ENCODE data around the gene ASTN2.

DNA sequence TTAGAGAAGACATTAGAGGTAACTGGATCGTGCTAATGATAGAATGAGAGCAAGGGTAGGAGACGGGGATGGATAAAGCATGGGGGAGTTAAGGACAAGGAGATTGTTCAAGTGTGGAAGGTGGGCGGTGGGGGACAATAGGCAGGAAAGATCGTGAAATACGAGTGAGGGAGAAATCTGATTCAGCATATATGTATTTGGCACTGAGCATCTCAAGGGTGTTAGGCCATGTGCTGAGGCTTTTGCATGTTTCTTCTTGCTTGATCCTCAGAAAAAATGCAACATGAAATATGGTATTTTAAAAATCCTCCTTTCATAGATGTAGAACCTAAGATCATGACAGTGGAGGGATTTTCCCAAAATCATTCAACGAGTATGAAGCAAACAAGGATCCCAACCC, 1020.8 kb downstream of the ASTN2 start:
- TF ChIP-seq, protein P1, sequence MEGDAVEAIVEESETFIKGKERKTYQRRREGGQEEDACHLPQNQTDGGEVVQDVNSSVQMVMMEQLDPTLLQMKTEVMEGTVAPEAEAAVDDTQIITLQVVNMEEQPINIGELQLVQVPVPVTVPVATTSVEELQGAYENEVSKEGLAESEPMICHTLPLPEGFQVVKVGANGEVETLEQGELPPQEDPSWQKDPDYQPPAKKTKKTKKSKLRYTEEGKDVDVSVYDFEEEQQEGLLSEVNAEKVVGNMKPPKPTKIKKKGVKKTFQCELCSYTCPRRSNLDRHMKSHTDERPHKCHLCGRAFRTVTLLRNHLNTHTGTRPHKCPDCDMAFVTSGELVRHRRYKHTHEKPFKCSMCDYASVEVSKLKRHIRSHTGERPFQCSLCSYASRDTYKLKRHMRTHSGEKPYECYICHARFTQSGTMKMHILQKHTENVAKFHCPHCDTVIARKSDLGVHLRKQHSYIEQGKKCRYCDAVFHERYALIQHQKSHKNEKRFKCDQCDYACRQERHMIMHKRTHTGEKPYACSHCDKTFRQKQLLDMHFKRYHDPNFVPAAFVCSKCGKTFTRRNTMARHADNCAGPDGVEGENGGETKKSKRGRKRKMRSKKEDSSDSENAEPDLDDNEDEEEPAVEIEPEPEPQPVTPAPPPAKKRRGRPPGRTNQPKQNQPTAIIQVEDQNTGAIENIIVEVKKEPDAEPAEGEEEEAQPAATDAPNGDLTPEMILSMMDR (conservative IDR thresholded peaks at IDR 0.05; ENCODE audit: low read depth in 2 of 2), result no peak
- TF ChIP-seq EZH2 (IDR thresholded peaks at IDR 0.05; ENCODE audit: low read depth, unreplicated experiment) (no peak), POLR2AphosphoS5 (IDR thresholded peaks at IDR 0.05; ENCODE audit: low read depth) (no peak), JUNB (IDR thresholded peaks at IDR 0.05; ENCODE audit: unreplicated experiment) (no peak), EZH2phosphoT487 (IDR thresholded peaks at IDR 0.05; ENCODE audit: unreplicated experiment) (no peak)
- TF ChIP-seq, protein P2, sequence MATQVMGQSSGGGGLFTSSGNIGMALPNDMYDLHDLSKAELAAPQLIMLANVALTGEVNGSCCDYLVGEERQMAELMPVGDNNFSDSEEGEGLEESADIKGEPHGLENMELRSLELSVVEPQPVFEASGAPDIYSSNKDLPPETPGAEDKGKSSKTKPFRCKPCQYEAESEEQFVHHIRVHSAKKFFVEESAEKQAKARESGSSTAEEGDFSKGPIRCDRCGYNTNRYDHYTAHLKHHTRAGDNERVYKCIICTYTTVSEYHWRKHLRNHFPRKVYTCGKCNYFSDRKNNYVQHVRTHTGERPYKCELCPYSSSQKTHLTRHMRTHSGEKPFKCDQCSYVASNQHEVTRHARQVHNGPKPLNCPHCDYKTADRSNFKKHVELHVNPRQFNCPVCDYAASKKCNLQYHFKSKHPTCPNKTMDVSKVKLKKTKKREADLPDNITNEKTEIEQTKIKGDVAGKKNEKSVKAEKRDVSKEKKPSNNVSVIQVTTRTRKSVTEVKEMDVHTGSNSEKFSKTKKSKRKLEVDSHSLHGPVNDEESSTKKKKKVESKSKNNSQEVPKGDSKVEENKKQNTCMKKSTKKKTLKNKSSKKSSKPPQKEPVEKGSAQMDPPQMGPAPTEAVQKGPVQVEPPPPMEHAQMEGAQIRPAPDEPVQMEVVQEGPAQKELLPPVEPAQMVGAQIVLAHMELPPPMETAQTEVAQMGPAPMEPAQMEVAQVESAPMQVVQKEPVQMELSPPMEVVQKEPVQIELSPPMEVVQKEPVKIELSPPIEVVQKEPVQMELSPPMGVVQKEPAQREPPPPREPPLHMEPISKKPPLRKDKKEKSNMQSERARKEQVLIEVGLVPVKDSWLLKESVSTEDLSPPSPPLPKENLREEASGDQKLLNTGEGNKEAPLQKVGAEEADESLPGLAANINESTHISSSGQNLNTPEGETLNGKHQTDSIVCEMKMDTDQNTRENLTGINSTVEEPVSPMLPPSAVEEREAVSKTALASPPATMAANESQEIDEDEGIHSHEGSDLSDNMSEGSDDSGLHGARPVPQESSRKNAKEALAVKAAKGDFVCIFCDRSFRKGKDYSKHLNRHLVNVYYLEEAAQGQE (IDR thresholded peaks at IDR 0.05; ENCODE audit: unreplicated experiment), result no peak
- TF ChIP-seq, protein P3, sequence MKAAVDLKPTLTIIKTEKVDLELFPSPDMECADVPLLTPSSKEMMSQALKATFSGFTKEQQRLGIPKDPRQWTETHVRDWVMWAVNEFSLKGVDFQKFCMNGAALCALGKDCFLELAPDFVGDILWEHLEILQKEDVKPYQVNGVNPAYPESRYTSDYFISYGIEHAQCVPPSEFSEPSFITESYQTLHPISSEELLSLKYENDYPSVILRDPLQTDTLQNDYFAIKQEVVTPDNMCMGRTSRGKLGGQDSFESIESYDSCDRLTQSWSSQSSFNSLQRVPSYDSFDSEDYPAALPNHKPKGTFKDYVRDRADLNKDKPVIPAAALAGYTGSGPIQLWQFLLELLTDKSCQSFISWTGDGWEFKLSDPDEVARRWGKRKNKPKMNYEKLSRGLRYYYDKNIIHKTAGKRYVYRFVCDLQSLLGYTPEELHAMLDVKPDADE (IDR thresholded peaks at IDR 0.05), result no peak

Measured in GM23338 (cell line).